Osteoblast (primary cell): Measurements from ENCODE around the gene BCOR. TPM values are rescaled to one million over a fixed set of nuclear protein-coding genes. Genes with fewer than 3 reads are reported as not detected.
A peak's percentile ranks its signal among the peaks of the same experiment; 100 is the strongest.

Experiments
- DNase-seq: peaks from one replicate; pipeline ENCODE4 v3.0.0; 2011; ENCODE audit warnings: low spot score, mixed read lengths; ENCODE audit not compliant: insufficient read length; ENCODE audit errors: missing footprints
- H2AFZ ChIP-seq: 2 replicates; pipeline ENCODE4 v1.6.0; 2011; ENCODE audit warnings: mild to moderate bottlenecking, low read length
- H3K27ac ChIP-seq: 2 replicates; pipeline ENCODE4 v1.5.1; 2011; ENCODE audit warnings: mild to moderate bottlenecking, low read depth, low read length, moderate library complexity
- H3K27me3 ChIP-seq: 2 replicates; pipeline ENCODE4 v1.6.0; 2012; ENCODE audit warnings: mild to moderate bottlenecking, control low read depth, inconsistent platforms, low read length, moderate library complexity; ENCODE audit not compliant: insufficient read depth
- H3K36me3 ChIP-seq: 2 replicates; pipeline ENCODE4 v1.5.1; 2011; ENCODE audit warnings: mild to moderate bottlenecking, low read length, control low read depth, moderate library complexity; ENCODE audit not compliant: insufficient read depth
- H3K4me1 ChIP-seq: 2 replicates; pipeline ENCODE4 v1.5.1; 2011; ENCODE audit warnings: mild to moderate bottlenecking, low read length, control low read depth, moderate library complexity; ENCODE audit not compliant: insufficient read depth
- H3K4me2 ChIP-seq: 2 replicates; pipeline ENCODE4 v1.6.0; 2011; ENCODE audit warnings: mild to moderate bottlenecking, low read length; ENCODE audit not compliant: insufficient read depth
- H3K4me3 ChIP-seq: fragments of 200-600 bp; sonication (generic); 3 replicates; pipeline ENCODE4 v1.5.1; 2012; ENCODE audit warnings: mild to moderate bottlenecking, low read length, inconsistent platforms; ENCODE audit not compliant: insufficient read depth
- H3K79me2 ChIP-seq: 2 replicates; pipeline ENCODE4 v1.6.0; 2012; ENCODE audit warnings: mild to moderate bottlenecking, low read length, control low read depth, inconsistent platforms; ENCODE audit not compliant: insufficient read depth
- H3K9me3 ChIP-seq: 2 replicates; pipeline ENCODE4 v1.5.1; 2011; ENCODE audit warnings: low read depth, low read length, control low read depth
- H4K20me1 ChIP-seq: 2 replicates; pipeline ENCODE4 v1.6.0; 2012; ENCODE audit warnings: mild to moderate bottlenecking, low read length, control low read depth; ENCODE audit not compliant: insufficient read depth
- CTCF ChIP-seq: IDR thresholded peaks from 2 replicates; pipeline ENCODE4 v1.5.1; 2011; ENCODE audit warnings: mild to moderate bottlenecking, low read depth, low read length, moderate library complexity; ENCODE audit errors: extremely low read depth
- total RNA-seq: library from RNA; depleted of rRNA; stranded (reverse); fragments of >200 nt; gene quantifications from 2 replicates; pipeline ENCODE4 v1.2.3, GENCODE V29; 2012

BCOR gene
- 14.7 and 14.8 TPM in 2 replicates for total RNA-seq

- DNase-seq = peak; percentile 91
- Histone ChIP-seq H3K79me2 (peaks cover 24% of the 10 kb centered on the region), H3K36me3 (no peaks in the 10 kb centered on the region), H4K20me1 (peaks cover 11% of the 10 kb centered on the region), H3K27ac (no peak within 1 kb of the TSS), H3K4me1 (peaks cover 7% of the 10 kb centered on the region), H3K4me3 (peak within 1 kb of the TSS; percentile 73), H3K9me3 (no peaks in the 10 kb centered on the region), H2AFZ (peak within 1 kb of the TSS; percentile 29), H3K27me3 (peaks cover 30% of the 10 kb centered on the region), H3K4me2 (peak within 1 kb of the TSS; percentile 78)
- TF ChIP-seq CTCF = no peak
These were observed at the start of gene BCOR for GRCh38 chrX:40097504-40098263. Gene BCOR (minus strand): TSS chrX:40097958. CDS start chrX:40077929, 20,029 bp downstream.

DNA sequence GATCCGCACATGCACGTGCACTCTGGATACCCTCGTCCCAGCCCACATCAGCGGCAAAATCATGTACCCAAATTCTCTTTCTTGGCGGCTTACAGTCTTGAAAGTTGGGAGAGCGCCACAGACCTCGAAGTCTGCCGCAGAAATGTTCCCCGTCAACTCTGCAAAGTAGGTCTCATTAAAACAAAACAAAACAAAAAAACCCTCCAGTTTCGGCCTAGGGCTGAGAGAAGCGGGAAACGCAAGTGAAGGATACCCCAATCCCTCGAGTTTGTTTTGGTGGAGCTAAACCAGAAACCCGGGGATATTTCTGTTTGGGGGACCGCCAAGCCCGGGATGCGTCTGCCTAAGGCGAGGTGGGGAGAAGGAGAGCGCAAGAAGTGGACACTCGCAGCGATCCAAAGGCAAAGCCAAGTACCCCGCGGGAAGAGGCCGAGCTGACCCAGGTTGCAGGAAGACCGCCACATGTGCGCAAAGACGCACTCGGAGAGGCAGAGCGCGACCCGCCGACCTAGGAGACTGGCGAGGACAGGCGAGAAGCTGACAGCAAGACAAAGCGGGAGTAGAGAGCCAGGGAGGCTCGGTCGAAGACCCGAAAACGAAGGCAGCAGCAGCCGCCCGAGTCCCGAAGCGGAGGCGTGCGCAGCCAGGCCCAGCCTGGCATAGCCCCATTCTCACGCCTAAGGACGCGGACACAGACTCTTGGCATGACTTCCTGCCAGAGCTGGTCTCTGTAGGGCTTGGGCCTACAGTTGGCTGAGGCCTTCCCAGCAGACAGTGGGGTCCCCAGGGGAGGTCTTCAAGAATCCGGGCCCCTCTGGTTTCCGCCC lies 49.6 kb upstream of the BCOR start:
- no peaks in the 10 kb centered on the region for H3K36me3 ChIP-seq
- H4K20me1 ChIP-seq = peaks cover 5% of the 10 kb centered on the region
- DNase-seq = peak; percentile 67
- H3K79me2 ChIP-seq = no peaks in the 10 kb centered on the region
- no peaks in the 10 kb centered on the region for H3K4me1 ChIP-seq
- H3K4me3 ChIP-seq = no peak overlapping the region
- no peak overlapping the region for H3K27ac ChIP-seq
- no peak overlapping the region for H2AFZ ChIP-seq
- H3K27me3 ChIP-seq = peaks cover 73% of the 10 kb centered on the region
- no peak for TF ChIP-seq CTCF
- H3K9me3 ChIP-seq = no peaks in the 10 kb centered on the region
- H3K4me2 ChIP-seq = no peak overlapping the region

GRCh38 chrX:40146262-40147125 lies 48.7 kb upstream of the BCOR start:
- H2AFZ ChIP-seq = peak overlapping the region; percentile 70
- peak overlapping the region; percentile 4 for H3K27ac ChIP-seq
- peaks cover 67% of the 10 kb centered on the region for H3K27me3 ChIP-seq
- H3K9me3 ChIP-seq = no peaks in the 10 kb centered on the region
- peaks cover 3% of the 10 kb centered on the region for H3K4me1 ChIP-seq
- TF ChIP-seq CTCF = no peak
- peak; percentile 97 for DNase-seq
- H3K4me2 ChIP-seq = peak overlapping the region; percentile 79
- peaks cover 5% of the 10 kb centered on the region for H4K20me1 ChIP-seq
- H3K36me3 ChIP-seq = no peaks in the 10 kb centered on the region
- H3K79me2 ChIP-seq = no peaks in the 10 kb centered on the region
- peak overlapping the region; percentile 70 for H3K4me3 ChIP-seq
